ENCODE results near the gene TXLNG.

The TXLNG gene

DNA sequence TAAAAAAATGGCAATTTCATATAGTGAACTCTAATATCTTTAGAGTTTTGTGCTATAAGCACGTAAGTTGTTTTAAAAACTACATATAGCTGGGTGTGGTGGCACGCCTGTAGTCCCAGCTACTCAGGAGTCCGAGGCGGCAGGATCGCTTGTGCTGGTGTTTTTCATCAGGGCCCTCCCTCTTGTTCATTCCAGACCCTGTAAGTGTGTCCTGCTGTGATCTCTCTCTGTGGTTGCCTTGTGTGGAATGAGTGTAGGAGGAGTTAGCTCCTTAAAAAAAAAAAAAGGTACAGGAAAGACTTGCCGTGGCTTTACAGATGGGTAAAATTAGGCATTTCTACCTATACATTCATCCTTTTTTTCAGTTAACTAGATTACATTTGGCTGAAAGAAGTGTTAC is 48.5 kb downstream of the TXLNG start:
- no peak overlapping the region for H3K4me3 ChIP-seq (ENCODE audit: control insufficient read depth, low read depth, low read length)
- TF ChIP-seq, protein P1, sequence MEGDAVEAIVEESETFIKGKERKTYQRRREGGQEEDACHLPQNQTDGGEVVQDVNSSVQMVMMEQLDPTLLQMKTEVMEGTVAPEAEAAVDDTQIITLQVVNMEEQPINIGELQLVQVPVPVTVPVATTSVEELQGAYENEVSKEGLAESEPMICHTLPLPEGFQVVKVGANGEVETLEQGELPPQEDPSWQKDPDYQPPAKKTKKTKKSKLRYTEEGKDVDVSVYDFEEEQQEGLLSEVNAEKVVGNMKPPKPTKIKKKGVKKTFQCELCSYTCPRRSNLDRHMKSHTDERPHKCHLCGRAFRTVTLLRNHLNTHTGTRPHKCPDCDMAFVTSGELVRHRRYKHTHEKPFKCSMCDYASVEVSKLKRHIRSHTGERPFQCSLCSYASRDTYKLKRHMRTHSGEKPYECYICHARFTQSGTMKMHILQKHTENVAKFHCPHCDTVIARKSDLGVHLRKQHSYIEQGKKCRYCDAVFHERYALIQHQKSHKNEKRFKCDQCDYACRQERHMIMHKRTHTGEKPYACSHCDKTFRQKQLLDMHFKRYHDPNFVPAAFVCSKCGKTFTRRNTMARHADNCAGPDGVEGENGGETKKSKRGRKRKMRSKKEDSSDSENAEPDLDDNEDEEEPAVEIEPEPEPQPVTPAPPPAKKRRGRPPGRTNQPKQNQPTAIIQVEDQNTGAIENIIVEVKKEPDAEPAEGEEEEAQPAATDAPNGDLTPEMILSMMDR (conservative IDR thresholded peaks at IDR 0.05; ENCODE audit: control insufficient read depth, insufficient read depth, low read depth, low read length): no peak
- DNase-seq (ENCODE audit: low read depth): no peak

DNA sequence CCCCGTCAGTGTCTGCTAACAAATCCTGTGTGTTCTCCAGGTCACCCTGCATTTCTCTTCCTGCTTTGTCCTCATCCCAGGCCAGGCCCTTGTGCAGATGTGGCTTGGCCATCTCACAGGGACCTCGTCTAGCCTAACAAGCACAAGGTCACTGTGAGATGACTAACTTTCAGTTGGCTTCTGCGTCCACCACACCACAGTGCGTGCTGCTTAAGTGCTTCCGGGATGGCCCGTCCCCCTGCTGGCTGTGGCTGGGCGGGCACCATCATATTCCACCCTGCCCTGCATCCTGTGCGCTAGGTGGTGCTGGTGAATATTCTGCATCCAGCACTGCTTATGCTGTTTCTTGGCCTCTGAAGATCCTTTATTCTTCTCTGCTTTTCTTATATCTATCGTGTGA is 50.1 kb downstream of the TXLNG start:
- TF ChIP-seq, protein P1 (conservative IDR thresholded peaks at IDR 0.05; ENCODE audit: control insufficient read depth, insufficient read depth, low read depth, low read length): peak; percentile 29
- H3K4me3 ChIP-seq (ENCODE audit: control insufficient read depth, low read depth, low read length): no peak overlapping the region
- DNase-seq (ENCODE audit: low read depth): peak; percentile 41

GRCh38 chrX:16838202-16839066 is 52.2 kb downstream of the TXLNG start:
- H3K4me3 ChIP-seq (ENCODE audit: control insufficient read depth, low read depth, low read length): no peak overlapping the region
- TF ChIP-seq, protein P1 (conservative IDR thresholded peaks at IDR 0.05; ENCODE audit: control insufficient read depth, insufficient read depth, low read depth, low read length): no peak
- peak; percentile 81 for DNase-seq (ENCODE audit: low read depth)

DNA sequence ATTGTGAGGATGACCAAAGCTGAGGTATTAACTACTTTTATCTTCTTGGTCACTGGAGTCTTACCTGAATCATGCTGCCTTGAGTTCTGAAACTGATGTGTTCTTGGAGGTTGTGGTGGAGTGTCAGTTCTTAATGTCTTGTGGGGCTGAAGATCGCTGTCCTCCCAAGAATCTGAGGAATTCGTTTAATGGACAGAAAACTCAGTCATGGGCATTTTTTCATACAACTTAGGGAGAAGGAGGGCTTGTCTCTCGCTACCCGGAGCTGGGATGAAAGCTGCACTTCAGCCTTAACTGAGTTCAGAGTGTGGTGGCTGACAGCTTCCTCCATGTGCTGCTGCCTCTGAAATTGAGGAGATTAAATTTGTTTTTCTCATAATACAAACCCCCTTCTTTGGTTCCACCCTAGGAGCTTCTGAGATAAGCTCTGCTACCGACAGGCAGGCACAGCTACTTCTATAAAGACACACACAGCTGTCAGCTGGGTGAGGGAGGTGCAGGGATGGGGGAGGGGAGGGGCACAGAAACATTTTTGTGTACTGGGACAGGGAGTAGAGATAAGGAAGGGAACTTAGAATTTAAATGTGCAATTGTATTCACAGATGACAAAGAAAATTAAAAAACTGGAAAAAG is 53.1 kb downstream of the TXLNG start:
- TF ChIP-seq, protein P1 (conservative IDR thresholded peaks at IDR 0.05; ENCODE audit: control insufficient read depth, insufficient read depth, low read depth, low read length): no peak
- H3K4me3 ChIP-seq (ENCODE audit: control insufficient read depth, low read depth, low read length): no peak overlapping the region
- no peak for DNase-seq (ENCODE audit: low read depth)

DNA sequence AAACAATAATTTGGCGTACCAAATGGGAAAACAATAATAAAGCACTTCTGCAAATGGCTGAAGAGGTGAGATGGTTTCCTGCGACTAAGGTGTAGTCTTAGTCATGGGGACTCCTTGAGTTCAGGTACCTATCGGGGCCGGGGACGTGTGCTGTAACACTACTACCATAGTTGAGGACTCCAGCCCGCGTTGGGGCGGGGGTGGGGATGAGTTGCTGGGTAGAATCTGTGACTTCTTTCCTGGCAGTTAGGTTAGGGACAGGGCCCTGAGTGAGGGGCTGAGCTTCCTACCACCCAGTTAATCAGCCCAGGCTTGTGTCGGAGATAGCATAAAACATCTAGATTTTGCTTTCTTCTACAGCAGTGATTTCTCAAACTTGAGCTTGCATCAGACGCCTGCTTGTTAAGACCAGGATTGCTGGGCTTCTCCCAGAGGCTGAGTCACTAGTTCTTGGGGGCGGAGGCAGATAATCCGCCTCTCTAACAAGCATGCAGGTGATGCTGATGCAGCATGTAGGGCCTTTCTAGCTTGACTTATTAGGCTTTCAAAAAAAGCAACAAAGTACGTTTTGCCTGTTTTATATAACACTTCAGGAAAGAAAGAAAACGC is 53.7 kb downstream of the TXLNG start:
- TF ChIP-seq, protein P1 (conservative IDR thresholded peaks at IDR 0.05; ENCODE audit: control insufficient read depth, insufficient read depth, low read depth, low read length): no peak
- no peak overlapping the region for H3K4me3 ChIP-seq (ENCODE audit: control insufficient read depth, low read depth, low read length)
- peak; percentile 83 for DNase-seq (ENCODE audit: low read depth)

GRCh38 chrX:16842684-16843083 is 56.4 kb downstream of the TXLNG start:
- TF ChIP-seq, protein P1 (conservative IDR thresholded peaks at IDR 0.05; ENCODE audit: control insufficient read depth, insufficient read depth, low read depth, low read length): no peak
- DNase-seq (ENCODE audit: low read depth): peak; percentile 27
- H3K4me3 ChIP-seq (ENCODE audit: control insufficient read depth, low read depth, low read length): no peak overlapping the region

All from fibroblast of mammary gland (primary cell).